IMR-90 (cell line): ENCODE measurements around the gene TMEM95. TPM values are rescaled to one million over a fixed set of nuclear protein-coding genes. Genes with fewer than 3 reads are reported as not detected.

Experiments used
- ATAC-seq: fragments of 200-7000 bp; cut with Tn5 transposase; 2 replicates; pipeline ENCODE4 v1.9.1; 2020; ENCODE audit warnings: low read depth, mild to moderate bottlenecking, moderate library complexity
- BruUV-seq: library from RNA; stranded (reverse); fragments of 400-500 nt; replicated peaks from 2 replicates; lab custom pipeline; 2021; lab: Mats Ljungman, UMichigan
- CTCF ChIA-PET: fragments of 300-600 bp; formaldehyde crosslinking; extraction: SDS; loops from one replicate; lab custom pipeline; 2021; ENCODE audit warnings: antibody characterized with exemption; lab: Yijun Ruan, JAX
- POLR2A ChIA-PET: fragments of 300-600 bp; sonication (Branson Sonifier 250); formaldehyde crosslinking; loops from one replicate; lab custom pipeline; 2022; ENCODE audit warnings: antibody characterized with exemption; ENCODE audit not compliant: unreplicated experiment; lab: Charles Lee
- DNase-seq: peaks from one replicate; pipeline ENCODE4 v3.0.0; 2013
- H2AFZ ChIP-seq: replicated peaks from 2 replicates; pipeline ENCODE3; 2013; ENCODE audit warnings: low read length, mild to moderate bottlenecking; ENCODE audit not compliant: poor library complexity
- H2AK5ac ChIP-seq: 2 replicates; pipeline ENCODE4 v1.6.1; 2013; ENCODE audit warnings: low read depth, low read length, inconsistent platforms
- H2AK9ac ChIP-seq: replicated peaks from 2 replicates; pipeline ENCODE3; 2013; ENCODE audit warnings: mild to moderate bottlenecking, low read depth, low read length, moderate library complexity; ENCODE audit not compliant: poor library complexity
- H2BK120ac ChIP-seq: 2 replicates; pipeline ENCODE4 v1.6.1; 2013; ENCODE audit warnings: low read depth, low read length, inconsistent platforms
- H2BK15ac ChIP-seq: 3 replicates; pipeline ENCODE4 v1.6.1; 2013; ENCODE audit warnings: low read depth, low read length, inconsistent platforms
- H2BK20ac ChIP-seq: 2 replicates; pipeline ENCODE4 v1.6.1; 2013; ENCODE audit warnings: low read depth, mild to moderate bottlenecking, inconsistent platforms, low read length, moderate library complexity
- H2BK5ac ChIP-seq: 2 replicates; pipeline ENCODE4 v1.6.1; 2013; ENCODE audit warnings: mild to moderate bottlenecking, low read depth, low read length, inconsistent platforms; ENCODE audit not compliant: poor library complexity, severe bottlenecking
- H3K14ac ChIP-seq: replicated peaks from 2 replicates; pipeline ENCODE4 v1.6.1; 2013; ENCODE audit warnings: low read depth, low read length, inconsistent platforms
- H3K18ac ChIP-seq: 2 replicates; pipeline ENCODE4 v1.6.1; 2013; ENCODE audit warnings: low read depth, low read length, control low read depth
- H3K23ac ChIP-seq: 2 replicates; pipeline ENCODE4 v1.6.1; 2013; ENCODE audit warnings: low read depth, low read length, inconsistent platforms
- H3K27ac ChIP-seq: 2 replicates; pipeline ENCODE4 v1.5.1; 2013; ENCODE audit warnings: mild to moderate bottlenecking, control low read depth, low read length; ENCODE audit not compliant: insufficient read depth
- H3K27me3 ChIP-seq: 2 replicates; pipeline ENCODE4 v1.6.1; 2013; ENCODE audit warnings: low read length; ENCODE audit not compliant: control insufficient read depth, insufficient read depth
- H3K36me3 ChIP-seq: 2 replicates; pipeline ENCODE4 v1.6.1; 2013; ENCODE audit warnings: low read length, mixed read lengths; ENCODE audit not compliant: control insufficient read depth, insufficient read depth
- H3K4ac ChIP-seq: 2 replicates; pipeline ENCODE4 v1.6.1; 2013; ENCODE audit warnings: low read depth, low read length, inconsistent platforms
- H3K4me1 ChIP-seq: 2 replicates; pipeline ENCODE4 v1.6.1; 2013; ENCODE audit warnings: low read length, mixed read lengths; ENCODE audit not compliant: control insufficient read depth, insufficient read depth
- H3K4me2 ChIP-seq: 2 replicates; pipeline ENCODE4 v1.6.1; 2013; ENCODE audit warnings: low read depth, mild to moderate bottlenecking, control low read depth, low read length, moderate library complexity
- H3K4me3 ChIP-seq: 2 replicates; pipeline ENCODE4 v1.5.1; 2013; ENCODE audit warnings: low read depth, mild to moderate bottlenecking, control low read depth, low read length, moderate library complexity; ENCODE audit not compliant: insufficient read depth
- H3K56ac ChIP-seq: 2 replicates; pipeline ENCODE4 v1.6.1; 2013; ENCODE audit warnings: low read length, inconsistent platforms; ENCODE audit not compliant: insufficient read depth; ENCODE audit errors: extremely low read depth
- H3K79me1 ChIP-seq, 2 experiments: 2 replicates each; pipeline ENCODE4 v1.6.1; 2013; ENCODE audit warnings: low read length in 2 of 2, inconsistent platforms in 1 of 2, low read depth in 1 of 2
- H3K9ac ChIP-seq: 2 replicates; pipeline ENCODE4 v1.6.1; 2013; ENCODE audit warnings: low read depth, low read length, control low read depth
- H3K9me1 ChIP-seq: 2 replicates; pipeline ENCODE4 v1.6.1; 2013; ENCODE audit warnings: low read length, inconsistent platforms; ENCODE audit not compliant: insufficient read depth
- H3K9me3 ChIP-seq: 2 replicates; pipeline ENCODE4 v1.6.1; 2013; ENCODE audit warnings: low read length; ENCODE audit not compliant: control insufficient read depth, insufficient read depth
- H4K20me1 ChIP-seq: 2 replicates; pipeline ENCODE4 v1.6.1; 2013; ENCODE audit warnings: low read length, inconsistent platforms; ENCODE audit not compliant: insufficient read depth
- H4K5ac ChIP-seq: 2 replicates; pipeline ENCODE4 v1.6.1; 2013; ENCODE audit warnings: mild to moderate bottlenecking, low read depth, low read length, control low read depth
- H4K8ac ChIP-seq, 2 experiments: 2 replicates each; pipeline ENCODE4 v1.6.1; 2013; ENCODE audit warnings: low read depth in 2 of 2, low read length in 2 of 2, control low read depth in 1 of 2, inconsistent platforms in 1 of 2
- H4K91ac ChIP-seq: 2 replicates; pipeline ENCODE4 v1.6.1; 2013; ENCODE audit warnings: low read depth, low read length, inconsistent platforms; ENCODE audit not compliant: insufficient read depth
- BHLHE40 ChIP-seq: fragments of 150-350 bp; IDR thresholded peaks from 2 replicates; pipeline ENCODE4 v1.6.1; 2016; ENCODE audit warnings: mild to moderate bottlenecking, low read depth, low read length
- CEBPB ChIP-seq: IDR thresholded peaks from 2 replicates; pipeline ENCODE4 v1.6.1; 2012; ENCODE audit warnings: low read depth, low read length, improper control_type of control experiment
- CHD1 ChIP-seq: IDR thresholded peaks from 2 replicates; pipeline ENCODE4 v1.6.1; 2012; ENCODE audit warnings: low read depth, low read length, improper control_type of control experiment
- MAZ ChIP-seq: IDR thresholded peaks from 2 replicates; pipeline ENCODE4 v1.6.1; 2012; ENCODE audit warnings: low read depth, mild to moderate bottlenecking, low read length, improper control_type of control experiment, moderate library complexity, borderline replicate concordance
- NFE2L2 ChIP-seq: fragments of 150-350 bp; IDR thresholded peaks from 2 replicates; pipeline ENCODE4 v1.6.1; 2016; ENCODE audit warnings: low read depth, mild to moderate bottlenecking, low read length
- RCOR1 ChIP-seq: IDR thresholded peaks from 2 replicates; pipeline ENCODE4 v1.6.1; 2012; ENCODE audit warnings: mild to moderate bottlenecking, low read length, improper control_type of control experiment; ENCODE audit not compliant: insufficient replicate concordance
- SMC3 ChIP-seq: fragments of 150-350 bp; IDR thresholded peaks from 2 replicates; pipeline ENCODE4 v1.6.1; 2016; ENCODE audit warnings: low read depth, mild to moderate bottlenecking, antibody characterized with exemption, low read length, moderate library complexity
- WGBS, 2 experiments: methylation state at CpG; one replicate each; pipeline versions ENCODE4 v1.1.5 to v1.1.7; 2013; ENCODE audit warnings: missing lambda C conversion rate in 2 of 2; ENCODE audit not compliant: insufficient read length in 1 of 2; ENCODE audit errors: extremely low coverage in 2 of 2; 5-methylcytosine and 5-hydroxymethylcytosine counted together
- dilution Hi-C: fragments of 300-500 bp; cut with HindIII; formaldehyde crosslinking; loops from one replicate; pipeline ENCODE4 v1.14.3; 2018; ENCODE audit warnings: low sequenced_read_pairs; ENCODE audit not compliant: unreplicated experiment
- in situ Hi-C: fragments of 300-500 bp; cut with MboI; formaldehyde crosslinking; loops from 3 replicates; pipeline ENCODE4 v1.14.3; 2019; ENCODE audit warnings: low sequenced_read_pairs, inconsistent platforms, mixed read lengths
- intact Hi-C: fragments of 100-400 bp; cut with micrococcal nuclease; formaldehyde crosslinking; loops from 2 replicates; pipeline ENCODE4 v1.10.0; 2022
- polyA plus RNA-seq, 3 experiments: library from polyadenylated mRNA; depleted of rRNA; stranded (reverse); fragments of >200 nt; gene quantifications; 2 replicates each; pipeline ENCODE4 v1.2.3, GENCODE V29; 2012; ENCODE audit warnings: low replicate concordance in 1 of 3
- total RNA-seq: library from RNA; depleted of rRNA; stranded (reverse); fragments of >200 nt; gene quantifications from 2 replicates; pipeline ENCODE4 v1.2.3, GENCODE V29; 2012
- TF ChIP-seq, protein P1 (sequence below): conservative IDR thresholded peaks from 2 replicates; pipeline ENCODE4 v1.5.1; 2012; ENCODE audit warnings: mild to moderate bottlenecking, low read depth, low read length, improper control_type of control experiment
- TF ChIP-seq, protein P2 (sequence below): fragments of 150-350 bp; IDR thresholded peaks from 2 replicates; pipeline ENCODE4 v1.6.1; 2016; ENCODE audit warnings: low read depth, mild to moderate bottlenecking, low read length, moderate library complexity, borderline replicate concordance

Gene TMEM95
- total and polyA plus RNA-seq, 2 of the 4 experiments (the other 2 are of a cell fraction): not detected

DNA sequence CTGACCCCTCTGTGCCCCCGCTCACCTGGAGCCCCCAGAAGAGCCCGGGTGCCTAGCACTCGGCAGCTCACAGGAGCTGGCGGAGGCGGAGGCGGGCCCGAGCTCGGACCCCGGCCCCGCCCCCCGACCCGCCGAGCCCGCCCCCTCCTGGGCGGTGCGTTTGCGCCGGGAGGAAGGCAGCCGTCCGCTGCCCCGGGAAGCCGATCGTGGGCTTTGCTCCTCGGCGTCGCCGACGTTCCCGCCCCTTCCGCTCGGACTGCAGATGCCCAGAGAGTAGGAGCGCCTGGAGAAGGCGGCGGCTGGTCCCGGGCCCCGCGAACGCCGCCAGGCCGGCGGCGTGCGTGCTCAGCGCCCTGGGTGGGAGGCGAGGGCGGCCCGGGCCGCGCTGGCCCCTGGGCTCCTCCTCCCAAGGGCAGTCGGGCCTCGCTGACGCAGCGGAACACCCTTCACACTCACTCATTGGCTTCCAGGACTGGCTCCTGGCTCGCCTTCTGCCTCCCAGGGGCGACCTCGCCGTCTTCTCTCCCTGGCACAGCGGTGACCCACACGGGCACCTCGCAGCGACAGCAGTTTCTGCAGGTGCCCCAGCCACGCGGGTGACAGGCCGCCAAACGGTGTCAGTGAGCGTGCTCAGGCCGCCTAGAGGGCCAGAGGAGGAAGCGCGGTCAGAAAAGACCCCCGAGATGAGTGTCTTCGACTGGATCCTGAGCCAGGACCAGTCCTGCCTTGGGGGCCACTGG lies 39.7 kb downstream of the TMEM95 start, which contains the start of gene PLSCR3 (continued):
- TF ChIP-seq, protein P1, sequence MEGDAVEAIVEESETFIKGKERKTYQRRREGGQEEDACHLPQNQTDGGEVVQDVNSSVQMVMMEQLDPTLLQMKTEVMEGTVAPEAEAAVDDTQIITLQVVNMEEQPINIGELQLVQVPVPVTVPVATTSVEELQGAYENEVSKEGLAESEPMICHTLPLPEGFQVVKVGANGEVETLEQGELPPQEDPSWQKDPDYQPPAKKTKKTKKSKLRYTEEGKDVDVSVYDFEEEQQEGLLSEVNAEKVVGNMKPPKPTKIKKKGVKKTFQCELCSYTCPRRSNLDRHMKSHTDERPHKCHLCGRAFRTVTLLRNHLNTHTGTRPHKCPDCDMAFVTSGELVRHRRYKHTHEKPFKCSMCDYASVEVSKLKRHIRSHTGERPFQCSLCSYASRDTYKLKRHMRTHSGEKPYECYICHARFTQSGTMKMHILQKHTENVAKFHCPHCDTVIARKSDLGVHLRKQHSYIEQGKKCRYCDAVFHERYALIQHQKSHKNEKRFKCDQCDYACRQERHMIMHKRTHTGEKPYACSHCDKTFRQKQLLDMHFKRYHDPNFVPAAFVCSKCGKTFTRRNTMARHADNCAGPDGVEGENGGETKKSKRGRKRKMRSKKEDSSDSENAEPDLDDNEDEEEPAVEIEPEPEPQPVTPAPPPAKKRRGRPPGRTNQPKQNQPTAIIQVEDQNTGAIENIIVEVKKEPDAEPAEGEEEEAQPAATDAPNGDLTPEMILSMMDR: peak; percentile 22; the same call in 1 of the 2 replicates
- TF ChIP-seq SMC3: no peak

DNA sequence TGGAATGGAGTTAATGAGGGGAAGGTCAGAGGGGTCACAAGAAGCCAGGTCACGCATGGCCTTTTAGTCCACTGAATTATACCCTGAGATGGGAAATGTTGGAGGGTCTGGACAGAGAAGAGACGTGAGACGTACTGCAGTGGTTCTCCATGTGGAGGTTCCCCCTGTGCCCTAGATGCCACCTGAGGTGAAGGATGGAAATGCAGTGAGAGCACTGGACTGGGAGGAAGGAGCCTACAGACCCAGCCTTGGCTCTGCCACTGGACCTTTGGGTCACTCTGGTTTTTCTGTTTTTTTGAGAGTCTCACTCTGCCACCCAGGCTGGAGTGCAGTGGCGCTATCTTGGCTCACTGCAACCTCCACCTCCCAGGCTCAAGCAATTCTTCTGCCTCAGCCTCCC lies 41.2 kb downstream of the TMEM95 start:
- dilution Hi-C loops (no loop called here), intact Hi-C loops (no loop called here), in situ Hi-C loops (no loop called here)
- DNase-seq (no peak), ATAC-seq (no peak)
- no peak overlapping the region for H4K5ac ChIP-seq
- no peak overlapping the region for H3K18ac ChIP-seq
- no peak overlapping the region for H3K4ac ChIP-seq
- H3K9me1 ChIP-seq: peaks cover 7% of the 10 kb centered on the region; the same call in 1 of the 2 replicates
- no peak overlapping the region for H2BK5ac ChIP-seq
- no peak overlapping the region for H2AFZ ChIP-seq
- H3K79me1 ChIP-seq: peaks cover 14 to 34% of the 10 kb centered on the region in 2 experiments
- H3K9me3 ChIP-seq: no peaks in the 10 kb centered on the region
- H4K8ac ChIP-seq: no peak overlapping the region
- BruUV-seq: no TSS peak
- H3K14ac ChIP-seq: no peak overlapping the region
- WGBS, 2 experiments: 88% methylated on average over 3 of the region's 4 CpGs; no CpG with 5 or more reads in 1 of the 2 experiments
- H3K23ac ChIP-seq: 0 out of 2 replicates have a peak overlapping the region, but pooled peaks have one; percentile 52
- no peak overlapping the region for H3K27ac ChIP-seq
- peaks cover 8% of the 10 kb centered on the region for H3K4me1 ChIP-seq
- POLR2A ChIA-PET: no interaction called here
- H3K36me3 ChIP-seq: peaks cover 12% of the 10 kb centered on the region
- H4K91ac ChIP-seq: no peak overlapping the region; the same call in 1 of the 2 replicates
- H3K9ac ChIP-seq: no peak overlapping the region
- H3K4me3 ChIP-seq: no peak overlapping the region
- no peak overlapping the region for H2BK120ac ChIP-seq
- CTCF ChIA-PET: no interaction called here
- no peak overlapping the region for H3K56ac ChIP-seq
- H2AK5ac ChIP-seq: no peak overlapping the region; the same call in 1 of the 2 replicates
- no peak overlapping the region for H2BK20ac ChIP-seq
- H3K27me3 ChIP-seq: no peaks in the 10 kb centered on the region
- H2AK9ac ChIP-seq: no peak overlapping the region
- no peak overlapping the region for H3K4me2 ChIP-seq
- H4K20me1 ChIP-seq: no peaks in the 10 kb centered on the region
- no peak overlapping the region for H2BK15ac ChIP-seq
- TF ChIP-seq MAZ (no peak), CHD1 (no peak), SMC3 (no peak), CEBPB (no peak), BHLHE40 (no peak), NFE2L2 (no peak), RCOR1 (no peak)
- TF ChIP-seq, protein P2, sequence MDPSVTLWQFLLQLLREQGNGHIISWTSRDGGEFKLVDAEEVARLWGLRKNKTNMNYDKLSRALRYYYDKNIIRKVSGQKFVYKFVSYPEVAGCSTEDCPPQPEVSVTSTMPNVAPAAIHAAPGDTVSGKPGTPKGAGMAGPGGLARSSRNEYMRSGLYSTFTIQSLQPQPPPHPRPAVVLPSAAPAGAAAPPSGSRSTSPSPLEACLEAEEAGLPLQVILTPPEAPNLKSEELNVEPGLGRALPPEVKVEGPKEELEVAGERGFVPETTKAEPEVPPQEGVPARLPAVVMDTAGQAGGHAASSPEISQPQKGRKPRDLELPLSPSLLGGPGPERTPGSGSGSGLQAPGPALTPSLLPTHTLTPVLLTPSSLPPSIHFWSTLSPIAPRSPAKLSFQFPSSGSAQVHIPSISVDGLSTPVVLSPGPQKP: no peak
- TF ChIP-seq, protein P1: no peak
